Smooth muscle cell (in vitro differentiated cells): Measurements from ENCODE around the gene SLC16A10. TPM values are rescaled to one million over a fixed set of nuclear protein-coding genes. Genes with fewer than 3 reads are reported as not detected.
"Not testable (repeated sequence)": the region's sequence is repeated elsewhere in the genome, so short reads cannot be mapped to it uniquely, and the experiment has no call there.

ENCODE experiments used
- DNase-seq: peaks from one replicate; lab custom pipeline; 2025; ENCODE audit not compliant: unreplicated experiment; lab: John Stamatoyannopoulos, UW
- H2AFZ ChIP-seq: fragments of 200-600 bp; sonication (generic); 2 replicates; pipeline ENCODE4 v1.6.0; 2016; ENCODE audit warnings: antibody characterized with exemption, low read depth, mild to moderate bottlenecking
- H3F3A ChIP-seq: fragments of 200-600 bp; sonication (generic); 2 replicates; pipeline ENCODE4 v1.6.0; 2017; ENCODE audit warnings: antibody characterized with exemption, low read depth
- H3K27ac ChIP-seq: fragments of 200-600 bp; sonication (generic); 2 replicates; pipeline ENCODE4 v1.5.1; 2016; ENCODE audit warnings: low read depth, mild to moderate bottlenecking
- H3K27me3 ChIP-seq: fragments of 200-600 bp; sonication (generic); 2 replicates; pipeline ENCODE4 v1.6.1; 2016; ENCODE audit warnings: low read depth, mild to moderate bottlenecking
- H3K36me3 ChIP-seq: fragments of 200-600 bp; sonication (generic); 2 replicates; pipeline ENCODE4 v1.5.1; 2016; ENCODE audit warnings: low read depth
- H3K4me1 ChIP-seq: fragments of 200-600 bp; sonication (generic); 2 replicates; pipeline ENCODE4 v1.5.1; 2016; ENCODE audit warnings: low read depth
- H3K4me2 ChIP-seq: fragments of 200-600 bp; sonication (generic); 2 replicates; pipeline ENCODE4 v1.6.0; 2016; ENCODE audit warnings: mild to moderate bottlenecking
- H3K4me3 ChIP-seq: fragments of 200-600 bp; sonication (generic); 2 replicates; pipeline ENCODE4 v1.5.1; 2016; ENCODE audit warnings: mild to moderate bottlenecking
- H3K79me2 ChIP-seq: fragments of 200-600 bp; sonication (generic); 2 replicates; pipeline ENCODE4 v1.6.0; 2016; ENCODE audit warnings: low read depth, mild to moderate bottlenecking
- H3K9ac ChIP-seq: fragments of 200-600 bp; sonication (generic); 2 replicates; pipeline ENCODE4 v1.6.0; 2016; ENCODE audit warnings: low read depth
- H3K9me3 ChIP-seq: fragments of 200-600 bp; sonication (generic); replicated peaks from 2 replicates; pipeline ENCODE4 v1.5.1; 2016; ENCODE audit warnings: low read depth
- H4K20me1 ChIP-seq: fragments of 200-600 bp; sonication (generic); 2 replicates; pipeline ENCODE4 v1.6.0; 2016; ENCODE audit warnings: low read depth
- WGBS: methylation state at CpG from one replicate; pipeline ENCODE4 v1.1.7; 2016; ENCODE audit warnings: low lambda C conversion rate; 5-methylcytosine and 5-hydroxymethylcytosine counted together
- polyA plus RNA-seq: library from polyadenylated mRNA; unstranded; fragments of >200 nt; fragmentation: Nextera tagmentation; extraction: Ambion mirVana; gene quantifications from 2 replicates; pipeline ENCODE4 v1.2.1, GENCODE V29; 2016
- total RNA-seq: library from RNA; depleted of rRNA; stranded (reverse); fragments of >200 nt; gene quantifications from 2 replicates; pipeline ENCODE4 v1.2.3, GENCODE V29; 2014
- TF ChIP-seq, protein P1 (sequence below): fragments of 200-600 bp; sonication (generic); IDR thresholded peaks from 2 replicates; pipeline ENCODE4 v1.5.1; 2017; ENCODE audit warnings: borderline replicate concordance, mild to moderate bottlenecking, antibody characterized with exemption; ENCODE audit not compliant: insufficient read depth, poor library complexity, severe bottlenecking

Gene SLC16A10
- total and polyA plus RNA-seq, 2 experiments from 2014 or later = 0.87 to 1.4 TPM

DNA sequence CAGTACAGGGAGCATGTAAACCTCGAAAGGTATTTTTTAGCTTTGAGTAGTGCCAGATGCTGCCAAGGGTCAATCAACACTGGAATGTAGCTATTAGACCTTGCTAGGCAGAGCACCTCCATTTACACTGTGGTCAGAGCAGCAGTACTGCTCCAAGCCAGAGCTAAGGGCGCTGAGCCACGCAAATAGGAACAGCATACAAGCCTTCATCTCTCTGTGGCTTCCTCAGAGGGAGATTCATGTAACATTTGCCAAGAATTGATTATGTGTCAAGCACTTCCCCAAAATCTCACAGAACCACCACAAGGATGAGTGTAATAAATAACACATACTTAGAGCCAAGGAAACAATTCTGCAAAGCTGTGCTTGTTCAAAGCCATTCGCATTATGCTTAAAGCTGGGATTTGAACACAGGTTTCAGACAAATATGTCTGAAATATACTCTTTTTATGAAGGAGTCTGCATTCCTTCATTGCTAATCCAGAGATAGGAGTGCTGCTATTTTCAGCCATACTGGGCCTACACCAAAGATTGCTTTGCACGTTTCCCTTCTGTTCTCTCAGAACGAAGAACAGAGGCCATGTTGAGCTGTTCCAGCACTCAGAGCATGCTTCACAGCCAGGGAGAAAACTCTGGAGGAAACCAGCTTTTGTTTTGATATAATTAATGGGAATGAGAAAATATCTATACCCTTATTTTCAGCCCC is 97.7 kb downstream of the SLC16A10 start:
- DNase-seq = no peak
- Histone ChIP-seq H3K9ac (no peak overlapping the region), H3K9me3 (no peaks in the 10 kb centered on the region), H3K27me3 (no peaks in the 10 kb centered on the region), H3K4me2 (no peak overlapping the region), H3K36me3 (no peaks in the 10 kb centered on the region), H3K4me1 (no peaks in the 10 kb centered on the region), H3K79me2 (no peaks in the 10 kb centered on the region), H3K27ac (no peak overlapping the region), H3F3A (no peaks in the 10 kb centered on the region), H2AFZ (peak overlapping the region; percentile 70), H4K20me1 (no peaks in the 10 kb centered on the region), H3K4me3 (no peak overlapping the region)
- WGBS = 57% methylated on average over 6 of the region's 6 CpGs
- TF ChIP-seq, protein P1, sequence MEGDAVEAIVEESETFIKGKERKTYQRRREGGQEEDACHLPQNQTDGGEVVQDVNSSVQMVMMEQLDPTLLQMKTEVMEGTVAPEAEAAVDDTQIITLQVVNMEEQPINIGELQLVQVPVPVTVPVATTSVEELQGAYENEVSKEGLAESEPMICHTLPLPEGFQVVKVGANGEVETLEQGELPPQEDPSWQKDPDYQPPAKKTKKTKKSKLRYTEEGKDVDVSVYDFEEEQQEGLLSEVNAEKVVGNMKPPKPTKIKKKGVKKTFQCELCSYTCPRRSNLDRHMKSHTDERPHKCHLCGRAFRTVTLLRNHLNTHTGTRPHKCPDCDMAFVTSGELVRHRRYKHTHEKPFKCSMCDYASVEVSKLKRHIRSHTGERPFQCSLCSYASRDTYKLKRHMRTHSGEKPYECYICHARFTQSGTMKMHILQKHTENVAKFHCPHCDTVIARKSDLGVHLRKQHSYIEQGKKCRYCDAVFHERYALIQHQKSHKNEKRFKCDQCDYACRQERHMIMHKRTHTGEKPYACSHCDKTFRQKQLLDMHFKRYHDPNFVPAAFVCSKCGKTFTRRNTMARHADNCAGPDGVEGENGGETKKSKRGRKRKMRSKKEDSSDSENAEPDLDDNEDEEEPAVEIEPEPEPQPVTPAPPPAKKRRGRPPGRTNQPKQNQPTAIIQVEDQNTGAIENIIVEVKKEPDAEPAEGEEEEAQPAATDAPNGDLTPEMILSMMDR = no peak

DNA sequence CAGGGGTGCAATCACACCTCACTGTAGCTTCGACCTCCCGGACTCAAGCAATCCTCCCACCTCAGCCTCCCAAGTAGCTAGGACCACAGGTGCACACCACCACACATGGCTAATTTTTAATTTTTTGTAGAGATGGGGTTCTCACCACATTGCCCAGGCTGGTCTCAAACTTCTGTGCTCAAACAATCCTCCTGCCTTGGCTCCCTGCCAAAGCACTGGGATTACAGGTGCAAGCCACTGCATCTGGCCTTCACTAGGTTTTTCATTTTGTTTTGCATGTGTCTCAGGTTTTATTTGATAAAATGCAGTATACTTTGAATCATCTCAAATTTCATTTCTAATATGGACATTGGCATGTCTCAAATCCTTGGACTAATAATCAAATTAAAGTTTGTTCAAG is 98.7 kb downstream of the SLC16A10 start:
- TF ChIP-seq, protein P1 = no peak
- 100% methylated on average over 2 of the region's 2 CpGs for WGBS
- no peak overlapping the region for H3K4me3 ChIP-seq
- no peak overlapping the region for H2AFZ ChIP-seq
- no peak overlapping the region for H3K27ac ChIP-seq
- H3K9ac ChIP-seq = no peak overlapping the region
- no peaks in the 10 kb centered on the region for H3K79me2 ChIP-seq
- no peak overlapping the region for H3K4me2 ChIP-seq
- no peaks in the 10 kb centered on the region for H3K27me3 ChIP-seq
- no peak for DNase-seq
- no peaks in the 10 kb centered on the region for H3F3A ChIP-seq
- H4K20me1 ChIP-seq = no peaks in the 10 kb centered on the region
- H3K9me3 ChIP-seq = no peaks in the 10 kb centered on the region
- H3K36me3 ChIP-seq = no peaks in the 10 kb centered on the region
- no peaks in the 10 kb centered on the region for H3K4me1 ChIP-seq

DNA sequence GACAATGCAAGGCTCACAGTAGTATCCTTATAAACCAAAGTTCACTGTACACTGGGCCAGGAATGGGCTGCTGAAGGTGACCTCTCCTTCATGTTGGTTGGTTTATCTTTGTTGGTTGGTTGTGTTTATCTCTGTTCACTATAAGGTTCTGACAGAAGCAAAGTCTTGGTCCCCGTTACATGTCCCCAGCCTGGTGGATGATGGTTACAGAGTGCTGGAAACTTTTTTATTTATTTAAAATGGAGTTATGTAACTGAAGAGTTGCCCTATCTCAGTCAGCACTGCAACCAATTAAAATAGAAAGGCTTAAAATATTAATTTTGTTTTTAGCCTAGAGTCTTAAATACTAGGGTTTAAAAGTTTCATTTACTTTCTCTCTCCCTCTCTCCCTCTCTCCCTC is 100.6 kb downstream of the SLC16A10 start:
- TF ChIP-seq, protein P1 = no peak
- no peaks in the 10 kb centered on the region for H3K9me3 ChIP-seq
- H3K4me2 ChIP-seq = no peak overlapping the region
- no peaks in the 10 kb centered on the region for H3F3A ChIP-seq
- no peak overlapping the region for H3K4me3 ChIP-seq
- H2AFZ ChIP-seq = no peak overlapping the region
- no peaks in the 10 kb centered on the region for H3K36me3 ChIP-seq
- no peaks in the 10 kb centered on the region for H4K20me1 ChIP-seq
- H3K9ac ChIP-seq = no peak overlapping the region
- H3K27ac ChIP-seq = no peak overlapping the region
- no peak for DNase-seq
- H3K79me2 ChIP-seq = no peaks in the 10 kb centered on the region
- WGBS = 56% methylated on average over 1 of the region's 1 CpG
- H3K27me3 ChIP-seq = no peaks in the 10 kb centered on the region
- H3K4me1 ChIP-seq = no peaks in the 10 kb centered on the region

DNA sequence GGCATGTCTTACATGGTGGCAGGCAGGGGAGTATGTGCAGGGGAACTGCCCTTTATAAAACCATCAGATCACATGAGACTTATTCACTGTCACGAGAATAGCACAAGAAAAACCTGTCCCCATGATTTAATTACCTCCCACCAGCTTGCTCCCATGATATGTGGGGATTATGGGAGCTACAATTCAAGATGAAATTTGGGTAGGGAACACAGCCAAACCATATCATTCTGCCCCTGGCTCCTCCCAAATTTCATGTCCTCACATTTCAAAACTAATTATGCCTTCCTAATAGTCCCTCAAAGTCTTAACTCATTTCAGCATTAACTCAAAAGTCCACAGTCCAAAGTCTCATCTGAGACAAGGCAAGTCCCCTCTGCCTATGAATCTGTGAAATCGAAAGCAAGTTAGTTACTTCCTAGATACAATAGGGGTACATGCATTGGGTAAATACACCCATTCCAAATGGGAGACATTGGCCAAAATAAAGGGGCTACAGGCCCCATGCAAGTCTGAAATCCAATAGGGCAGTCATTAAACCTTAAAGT is 102.4 kb downstream of the SLC16A10 start:
- not testable (repeated sequence) for DNase-seq, H3K27ac ChIP-seq, H3K27me3 ChIP-seq, H3K9me3 ChIP-seq, H3K36me3 ChIP-seq, H3K79me2 ChIP-seq, H3K9ac ChIP-seq, H3K4me3 ChIP-seq, H4K20me1 ChIP-seq, H3K4me1 ChIP-seq, H2AFZ ChIP-seq, H3K4me2 ChIP-seq, H3F3A ChIP-seq
- WGBS = 94% methylated on average over 2 of the region's 2 CpGs
